GM18951 (cell line): Measurements from ENCODE around the gene KCNQ1.

Experiments
- POLR2A ChIP-seq: IDR thresholded peaks from 4 replicates; pipeline ENCODE4 v1.6.1; 2011; ENCODE audit warnings: mild to moderate bottlenecking; ENCODE audit not compliant: insufficient read length, insufficient read depth; ENCODE audit errors: extremely low read depth
- in situ Hi-C: fragments of 300-500 bp; cut with MboI; formaldehyde crosslinking; loops from one replicate; pipeline ENCODE4 v1.12.0; 2022; ENCODE audit warnings: low sequenced_read_pairs, mixed read lengths, inconsistent platforms; ENCODE audit not compliant: unreplicated experiment

The KCNQ1 gene

GRCh38 chr11:2570841-2571597 is 126.2 kb downstream of the KCNQ1 start:
- in situ Hi-C loops, result no loop called here
- no peak for TF ChIP-seq POLR2A

GRCh38 chr11:2571598-2572281 is 126.9 kb downstream of the KCNQ1 start:
- TF ChIP-seq POLR2A, result no peak
- in situ Hi-C loops, result no loop called here

GRCh38 chr11:2572491-2573239 is 127.9 kb downstream of the KCNQ1 start:
- TF ChIP-seq POLR2A, result no peak
- in situ Hi-C loops, result no loop called here

- in situ Hi-C loops, result no loop called here
- TF ChIP-seq POLR2A, result no peak
These were observed 128.6 kb downstream of the KCNQ1 start for GRCh38 chr11:2573240-2574042.

- in situ Hi-C loops, result no loop called here
- no peak for TF ChIP-seq POLR2A
These were observed 129.3 kb downstream of the KCNQ1 start for GRCh38 chr11:2574043-2574552.

GRCh38 chr11:2574553-2575535 is 130.0 kb downstream of the KCNQ1 start:
- in situ Hi-C loops, result no loop called here

GRCh38 chr11:2575591-2576051 is 130.8 kb downstream of the KCNQ1 start:
- in situ Hi-C loops, result no loop called here
- no peak for TF ChIP-seq POLR2A

More at GRCh38 chr11:2574553-2575535, 130.0 kb downstream of the KCNQ1 start:
- no peak for TF ChIP-seq POLR2A

GRCh38 chr11:2576111-2576510 is 131.3 kb downstream of the KCNQ1 start:
- in situ Hi-C loops, result no loop called here

GRCh38 chr11:2576549-2576948 is 131.7 kb downstream of the KCNQ1 start:
- in situ Hi-C loops, result no loop called here

More at GRCh38 chr11:2576111-2576510, 131.3 kb downstream of the KCNQ1 start:
- no peak for TF ChIP-seq POLR2A

GRCh38 chr11:2577031-2577990 is 132.5 kb downstream of the KCNQ1 start:
- TF ChIP-seq POLR2A, result no peak
- in situ Hi-C loops, result no loop called here

More at GRCh38 chr11:2576549-2576948, 131.7 kb downstream of the KCNQ1 start:
- no peak for TF ChIP-seq POLR2A
